Activated CD4-positive, alpha-beta T cell treated with anti-CD3 and anti-CD28 coated beads, Interleukin-2, Interleukin-4, amounts not matched to agents 100 ng/mL and 50 ng/mL, durations not matched to agents 16 hours and 8 hours (primary cell): Measurements from ENCODE around the gene FOXA1.

Experiments used
- DNase-seq: peaks from one replicate; pipeline ENCODE4 v3.0.0-alpha.2; 2020; ENCODE audit warnings: low spot score

FOXA1 gene

DNA sequence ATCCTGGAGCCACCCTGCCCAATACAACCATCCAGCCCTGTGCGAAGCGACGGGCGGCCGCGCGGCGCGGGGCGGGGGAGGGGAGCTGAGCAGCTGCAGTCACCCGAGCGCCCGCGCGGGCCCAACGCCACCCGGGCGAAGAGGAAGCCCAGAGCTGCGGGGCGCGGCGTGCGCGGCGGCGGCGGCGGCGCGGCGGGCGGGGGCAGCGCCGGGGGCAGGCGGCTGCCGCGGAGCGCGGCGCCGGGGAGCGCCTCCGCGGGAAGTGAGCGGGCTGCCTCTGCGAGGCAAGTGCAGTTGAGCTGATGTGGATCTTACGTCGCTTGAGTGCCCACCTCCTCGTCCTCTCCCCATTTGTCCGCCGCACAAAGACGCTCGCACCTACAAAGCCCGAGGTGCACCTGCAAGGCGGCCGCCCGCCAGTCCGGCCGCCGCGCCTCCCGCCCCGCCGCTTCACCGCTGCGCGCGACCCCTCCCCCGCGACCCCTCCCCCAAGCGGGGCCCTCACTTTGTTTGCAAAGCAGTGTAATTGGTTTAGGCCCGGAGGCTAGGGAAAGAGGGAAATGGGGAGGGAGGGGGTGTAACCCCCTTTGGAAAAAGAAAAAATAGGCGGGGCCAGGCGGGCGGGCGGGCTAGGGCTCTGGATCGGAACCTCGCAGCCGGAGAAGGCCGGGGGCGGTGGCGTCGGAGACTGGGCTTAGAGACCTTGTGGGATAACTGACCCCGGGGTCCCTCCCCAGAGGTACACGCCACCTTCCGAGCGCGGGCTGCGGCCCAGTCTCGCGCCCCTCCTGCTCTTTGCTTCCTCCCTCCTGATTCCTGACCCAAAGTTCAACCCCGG, at the start of gene FOXA1, which contains the start of gene TTC6:
TSS of gene FOXA1 (minus strand) at position 279 of the 838 bp plus-strand sequence. CDS start at position 2, 277 bp downstream.
TSS of gene TTC6 (plus strand) at position 659 of the 838 bp plus-strand sequence. CDS start 26,436 bp downstream, outside the sequence.
- no peak for DNase-seq

DNA sequence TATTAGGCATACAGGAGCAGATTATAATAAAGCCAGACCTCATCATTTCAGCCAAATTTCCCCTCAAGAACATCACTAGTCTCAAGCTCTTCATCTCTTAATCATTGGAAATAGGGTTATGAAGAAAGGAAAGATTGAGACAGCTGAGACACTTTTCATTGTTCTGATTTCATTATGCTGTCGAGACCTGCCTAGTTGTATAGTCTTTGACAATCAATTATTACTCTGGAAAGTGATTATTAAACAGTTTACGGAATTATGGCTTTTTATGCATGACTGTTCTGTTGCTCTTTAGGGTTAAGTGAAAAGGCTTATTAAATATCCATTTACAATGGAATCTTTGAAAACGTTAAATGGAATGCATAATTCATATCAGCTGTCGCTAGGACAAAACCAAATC, 48.7 kb upstream of the FOXA1 start:
- no peak for DNase-seq

GRCh38 chr14:37642125-37642524, 47.1 kb upstream of the FOXA1 start:
- DNase-seq: no peak

DNA sequence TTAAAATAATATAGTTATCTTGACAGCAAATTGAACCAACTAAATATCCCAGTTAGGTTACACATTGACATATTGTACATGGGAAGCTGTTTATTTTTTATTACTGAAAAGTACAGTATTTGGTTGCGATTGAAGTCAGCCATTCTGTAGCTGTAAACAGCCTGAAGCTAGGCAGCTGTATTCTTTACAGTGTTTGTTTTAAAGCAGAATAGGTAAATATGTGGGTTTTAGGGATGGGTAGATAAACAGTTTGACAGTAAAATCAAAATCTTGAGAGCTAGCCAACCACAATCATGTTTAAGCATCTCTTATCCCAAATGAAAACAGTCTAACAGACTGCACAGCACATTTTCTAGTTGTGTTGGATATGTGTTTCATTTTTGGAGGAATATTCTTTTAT, 46.1 kb upstream of the FOXA1 start:
- no peak for DNase-seq

DNA sequence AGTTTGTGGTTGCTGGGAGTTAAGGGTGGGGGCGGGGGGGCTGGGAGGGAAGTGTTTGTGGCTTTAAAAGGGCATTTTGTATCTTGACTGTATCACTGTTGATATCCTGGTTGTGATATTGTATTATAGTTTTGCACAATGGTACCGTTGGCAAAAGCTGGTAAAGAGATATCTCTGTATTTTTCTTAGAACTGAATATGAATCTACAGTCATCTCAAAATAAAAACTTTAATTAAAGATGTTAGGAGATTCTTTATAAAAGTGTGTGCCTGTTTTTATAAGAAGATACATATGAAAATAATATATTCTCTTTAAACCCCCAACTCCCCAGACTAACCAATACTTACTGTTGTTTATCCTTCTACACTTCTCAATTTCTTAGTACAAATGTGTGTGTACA, 43.5 kb upstream of the FOXA1 start:
- DNase-seq: no peak

DNA sequence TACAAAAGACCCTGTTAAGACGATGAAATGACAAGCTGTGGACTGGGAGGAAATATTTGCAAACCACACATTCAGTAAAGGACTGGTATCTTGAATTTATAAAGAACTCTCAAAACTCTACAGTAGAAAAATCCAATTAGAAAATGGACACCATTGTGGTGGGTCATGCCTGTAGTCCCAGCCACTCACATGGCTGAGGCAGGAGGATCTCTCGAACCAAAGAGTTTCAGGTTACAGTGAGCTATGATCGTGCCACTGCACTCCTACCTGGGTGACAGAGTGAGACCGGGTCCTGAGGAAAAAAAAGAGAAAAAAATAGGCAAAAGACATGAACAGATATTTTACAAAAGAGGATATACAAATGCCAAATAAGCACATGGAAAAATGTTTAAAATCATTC, 42.3 kb upstream of the FOXA1 start:
- DNase-seq: no peak

- DNase-seq: no peak
These were observed 30.8 kb upstream of the FOXA1 start for GRCh38 chr14:37625597-37626595.

DNA sequence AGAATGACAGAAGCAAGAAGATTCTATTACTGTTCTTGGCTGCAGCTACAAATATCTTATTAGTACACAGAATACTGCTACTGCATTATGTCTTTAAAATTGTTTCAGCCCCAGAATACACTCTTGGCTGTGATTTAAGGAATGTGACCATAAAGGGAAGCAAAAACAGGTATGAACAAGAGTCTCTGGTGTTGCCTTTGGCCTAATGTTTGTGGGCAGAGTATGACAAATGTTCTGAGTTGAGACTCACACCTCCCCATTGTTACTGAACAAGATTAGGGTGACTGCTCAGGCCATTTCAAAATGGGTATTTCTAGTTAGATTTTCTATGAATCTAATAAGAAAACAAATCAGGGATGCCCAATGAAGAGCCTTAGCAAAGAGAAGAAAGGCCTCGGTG, 28.9 kb upstream of the FOXA1 start:
- no peak for DNase-seq

GRCh38 chr14:37623426-37623951, 28.4 kb upstream of the FOXA1 start:
- DNase-seq: no peak

- DNase-seq: no peak
These were observed 27.3 kb upstream of the FOXA1 start for GRCh38 chr14:37622231-37622923.

- DNase-seq: no peak
These were observed 25.8 kb upstream of the FOXA1 start for GRCh38 chr14:37620856-37621255.

- DNase-seq: no peak
These were observed 23.5 kb upstream of the FOXA1 start for GRCh38 chr14:37618498-37619028.

DNA sequence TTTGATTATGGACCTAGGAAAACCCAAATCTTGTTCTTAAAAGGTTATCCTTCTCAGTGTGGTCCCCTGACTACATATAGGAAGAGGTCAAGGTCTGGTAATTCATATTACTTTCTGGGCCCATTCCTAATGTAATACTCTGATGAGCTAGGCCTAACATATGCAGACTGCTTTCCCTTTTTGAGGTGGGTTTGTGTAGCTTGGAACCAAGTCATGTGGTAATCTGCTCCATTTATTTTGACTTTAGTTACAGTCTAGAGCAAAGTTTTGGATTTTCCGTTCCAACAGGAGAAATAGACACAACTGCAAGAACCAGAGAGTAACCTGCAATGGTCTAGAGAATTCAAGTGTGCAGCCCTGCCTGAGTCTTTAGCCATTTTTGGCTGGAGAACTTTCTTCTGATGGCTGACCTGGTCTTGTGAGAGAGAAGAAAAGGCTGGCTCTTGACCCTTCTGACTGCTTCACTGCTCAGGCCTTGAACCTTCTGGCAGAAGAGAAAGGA, 22.9 kb upstream of the FOXA1 start:
- DNase-seq: no peak

DNA sequence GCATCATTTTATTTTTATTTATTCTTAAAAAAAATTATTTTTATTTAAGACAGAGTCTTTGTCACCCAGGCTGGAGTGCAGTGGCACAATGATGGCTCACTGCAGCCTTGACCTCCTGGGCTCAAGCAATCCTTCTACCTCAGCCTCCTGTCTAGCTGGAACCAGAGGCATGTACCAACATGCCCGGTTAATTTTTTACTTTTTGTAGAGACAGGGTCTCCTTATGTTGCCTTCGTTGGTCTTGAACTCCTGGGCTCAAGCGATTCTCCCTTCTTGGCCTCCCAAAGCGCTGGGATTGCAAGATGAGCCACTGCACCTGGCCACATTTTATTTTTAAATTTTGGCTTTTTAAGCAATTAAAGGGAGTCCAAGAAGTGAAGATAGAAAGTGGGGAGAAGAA, 21.8 kb upstream of the FOXA1 start:
- no peak for DNase-seq

GRCh38 chr14:37615582-37616289, 20.7 kb upstream of the FOXA1 start:
- no peak for DNase-seq

DNA sequence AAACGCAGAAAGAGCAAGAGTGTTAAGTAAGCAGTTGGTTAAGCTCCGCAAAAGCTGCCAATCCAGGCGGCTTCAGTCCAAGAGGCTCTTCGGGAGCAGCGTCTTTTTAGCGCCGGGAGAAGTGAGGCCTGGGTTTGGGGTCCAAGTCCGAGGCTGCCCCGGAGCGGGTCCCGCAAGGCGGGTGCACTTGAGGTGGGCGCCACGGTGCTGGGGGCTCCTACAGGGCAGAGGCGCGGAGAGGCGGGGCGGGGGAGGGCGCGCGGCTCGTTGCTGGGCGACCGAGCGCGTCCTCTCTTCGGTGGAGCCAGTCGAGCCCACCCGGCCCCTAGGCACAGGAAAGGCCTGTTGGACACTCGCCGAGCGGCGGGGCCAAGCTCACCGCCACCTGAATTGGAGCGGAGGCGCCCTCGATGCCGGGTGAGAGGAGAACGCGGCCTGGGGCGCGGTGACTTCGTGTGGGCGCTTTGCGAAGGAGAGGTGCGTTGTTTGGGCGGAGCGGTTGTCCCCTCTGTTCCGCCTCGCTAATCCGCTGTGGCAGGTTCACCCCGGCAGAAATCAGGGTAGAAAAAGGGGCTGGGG, 16.0 kb upstream of the FOXA1 start:
- no peak for DNase-seq

DNA sequence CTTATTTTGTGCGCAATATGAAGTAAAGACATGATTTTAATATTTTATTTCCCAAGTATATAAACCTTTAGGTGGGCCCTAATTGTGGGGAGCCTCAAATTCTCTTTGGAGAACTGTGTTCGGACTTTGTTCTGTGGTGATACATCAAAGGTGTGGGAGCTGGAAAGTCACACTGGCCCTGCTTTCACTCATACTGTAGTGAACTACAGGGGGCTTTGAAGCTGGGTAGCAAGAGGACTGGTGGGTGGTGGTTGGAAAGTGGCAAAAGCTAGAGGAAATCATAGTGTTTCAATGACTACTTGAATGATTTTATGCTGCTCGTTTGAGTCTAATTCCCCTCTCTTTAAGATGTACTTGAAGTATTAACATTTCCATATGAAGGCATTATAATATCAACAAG, 13.6 kb upstream of the FOXA1 start:
- DNase-seq: no peak

- no peak for DNase-seq
These were observed 11.6 kb upstream of the FOXA1 start for GRCh38 chr14:37606678-37607077.

- no peak for DNase-seq
These were observed 8.7 kb upstream of the FOXA1 start for GRCh38 chr14:37603688-37604251.
